ENCODE measurements around the gene EYS. TPM values are rescaled to one million over a fixed set of nuclear protein-coding genes. Genes with fewer than 3 reads are reported as not detected.
"Not testable (repeated sequence)": the region's sequence is repeated elsewhere in the genome, so short reads cannot be mapped to it uniquely, and the experiment has no call there.

The EYS gene
- polyA plus RNA-seq, 10 donors = 0.24 to 1.1 (median 0.47) TPM

- not testable (repeated sequence) for DNase-seq
Observed at GRCh38 chr6:64238908-64239307, 1468.1 kb downstream of the EYS start.

GRCh38 chr6:64238071-64238470 lies 1469.0 kb downstream of the EYS start:
- no peak for DNase-seq

- DNase-seq = no peak
Observed at GRCh38 chr6:64233746-64234145, 1473.3 kb downstream of the EYS start.

- DNase-seq = no peak
Observed at GRCh38 chr6:64231928-64232327, 1475.1 kb downstream of the EYS start.

GRCh38 chr6:64230530-64230929 lies 1476.5 kb downstream of the EYS start:
- DNase-seq = no peak

- no peak for DNase-seq
Observed at GRCh38 chr6:64227863-64228262, 1479.2 kb downstream of the EYS start.

- DNase-seq = no peak
Observed at GRCh38 chr6:64225503-64225902, 1481.5 kb downstream of the EYS start.

GRCh38 chr6:64224819-64225218 lies 1482.2 kb downstream of the EYS start:
- DNase-seq = peak in 1 of 3 donors; percentile 5

GRCh38 chr6:64221776-64222175 lies 1485.2 kb downstream of the EYS start:
- no peak for DNase-seq

GRCh38 chr6:64220801-64221200 lies 1486.2 kb downstream of the EYS start:
- no peak for DNase-seq

- DNase-seq = peak in 2 of 3 donors; percentile 14 to 34
Observed at GRCh38 chr6:64217721-64218620, 1489.1 kb downstream of the EYS start.

GRCh38 chr6:64214373-64214772 lies 1492.7 kb downstream of the EYS start:
- no peak for DNase-seq

GRCh38 chr6:64213697-64214096 lies 1493.3 kb downstream of the EYS start:
- no peak for DNase-seq

- DNase-seq = no peak
Observed at GRCh38 chr6:64197246-64197645, 1509.8 kb downstream of the EYS start.

- DNase-seq = no peak
Observed at GRCh38 chr6:64186592-64186991, 1520.4 kb downstream of the EYS start.

GRCh38 chr6:64185621-64186020 lies 1521.4 kb downstream of the EYS start:
- DNase-seq = no peak

- DNase-seq = no peak
Observed at GRCh38 chr6:64175296-64175695, 1531.7 kb downstream of the EYS start.

- DNase-seq = peak in 2 of 3 donors; percentile 2 to 23
Observed at GRCh38 chr6:64170316-64170715, 1536.7 kb downstream of the EYS start.

GRCh38 chr6:64160486-64160885 lies 1546.5 kb downstream of the EYS start:
- no peak for DNase-seq

- DNase-seq = no peak
Observed at GRCh38 chr6:64155063-64155462, 1552.0 kb downstream of the EYS start.

- DNase-seq = no peak
Observed at GRCh38 chr6:64146876-64147275, 1560.2 kb downstream of the EYS start.

- no peak for DNase-seq
Observed at GRCh38 chr6:64146094-64146493, 1560.9 kb downstream of the EYS start.

GRCh38 chr6:64145658-64146057 lies 1561.4 kb downstream of the EYS start:
- DNase-seq = no peak

- DNase-seq = no peak
Observed at GRCh38 chr6:64143101-64143500, 1563.9 kb downstream of the EYS start.
